D341Med (cell line): ENCODE measurements around the gene TOMM70.

Experiments
- DNase-seq: peaks from one replicate; pipeline ENCODE4 v3.0.0; 2012; ENCODE audit warnings: low spot score

The TOMM70 gene

DNA sequence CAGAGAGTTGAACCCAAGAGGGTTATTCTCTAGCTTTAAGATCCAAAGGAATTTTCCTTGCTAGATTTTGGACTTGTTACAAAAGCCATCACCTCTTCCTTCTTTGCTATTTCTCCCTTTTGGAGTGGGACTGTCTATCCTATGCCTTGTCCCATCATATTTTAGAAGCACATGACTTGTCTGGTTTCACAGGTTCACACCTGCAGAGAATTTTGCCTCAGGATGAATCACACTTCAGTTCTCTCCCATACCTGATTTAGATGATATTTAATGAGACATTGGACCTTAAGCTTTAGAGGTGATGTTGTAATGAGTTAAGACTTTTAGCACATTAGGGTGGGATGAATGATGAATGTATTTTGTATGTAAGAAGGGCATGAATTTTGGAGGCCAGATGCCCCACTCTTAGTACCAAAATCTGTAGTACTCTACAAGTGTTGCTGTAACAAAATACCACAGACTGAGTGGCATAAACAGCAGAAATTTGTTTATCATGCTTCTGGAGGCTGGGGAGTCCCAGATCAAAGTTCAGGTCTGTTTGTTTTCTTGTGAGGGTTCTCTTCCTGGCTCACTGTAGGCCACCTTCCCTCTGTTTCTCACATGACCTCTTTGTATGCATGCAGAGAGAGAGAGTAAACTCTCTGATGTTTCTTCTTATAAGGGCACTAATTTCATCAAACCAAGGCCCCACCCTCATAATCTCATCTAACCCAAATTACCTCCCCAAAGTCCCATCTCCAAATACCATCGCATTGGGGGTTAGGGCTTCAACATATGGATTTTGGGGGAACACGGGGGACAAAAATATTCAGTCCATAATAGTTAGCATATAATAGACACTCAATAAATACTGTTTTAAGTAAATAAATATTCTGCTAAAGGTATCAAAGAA is 10.4 kb upstream of the TOMM70 start:
- no peak for DNase-seq

- no peak for DNase-seq
These were observed 7.2 kb upstream of the TOMM70 start for GRCh38 chr3:100407977-100408532.

DNA sequence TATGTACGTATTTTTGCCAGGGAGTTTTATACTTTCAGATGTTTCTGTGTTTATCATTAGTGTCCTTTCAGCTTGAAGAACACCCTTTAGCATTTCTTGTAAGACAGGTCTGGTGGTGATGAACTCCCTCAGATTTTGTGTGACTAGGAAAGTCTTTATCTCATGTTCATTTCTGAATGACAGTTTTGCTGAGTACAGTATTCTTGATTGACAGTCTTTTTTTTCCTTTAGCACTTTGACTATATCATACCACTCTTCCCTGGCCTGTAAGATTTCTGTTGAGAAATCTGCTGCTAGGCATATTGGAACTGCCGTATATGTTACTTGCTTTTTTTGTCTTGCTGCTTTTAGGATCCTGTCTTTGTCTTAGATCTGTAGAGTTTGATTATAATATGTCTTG is 6.3 kb upstream of the TOMM70 start:
- no peak for DNase-seq

- no peak for DNase-seq
These were observed 3.3 kb upstream of the TOMM70 start for GRCh38 chr3:100404250-100404548.

GRCh38 chr3:100403362-100404249 is 2.7 kb upstream of the TOMM70 start:
- no peak for DNase-seq

DNA sequence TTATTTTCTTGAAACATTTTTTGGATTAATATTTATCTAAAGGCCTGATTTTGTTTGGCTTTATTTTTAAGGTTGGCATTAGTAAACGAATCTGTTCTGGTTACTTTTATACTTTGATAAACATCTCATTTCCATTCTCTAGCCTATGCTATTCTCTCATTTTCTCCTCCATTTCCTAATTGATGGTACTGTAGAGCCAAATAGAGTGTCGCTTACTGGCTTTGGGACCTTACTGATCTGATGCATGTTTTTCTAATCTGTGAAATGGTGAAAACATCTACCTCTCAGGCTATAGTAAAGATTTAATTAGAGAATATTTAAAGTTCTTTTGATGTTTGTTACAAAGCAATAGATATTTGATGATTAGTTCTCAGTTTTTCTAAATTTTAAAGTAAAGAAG is 2.0 kb upstream of the TOMM70 start:
- DNase-seq: no peak

- DNase-seq: peak; percentile 57
These were observed 1.4 kb upstream of the TOMM70 start for GRCh38 chr3:100402256-100402655.

- peak; percentile 41 for DNase-seq
These were observed 769 bp upstream of the TOMM70 start for GRCh38 chr3:100401674-100402041.

- DNase-seq: peak; percentile 35
These were observed 490 bp downstream of the TOMM70 start for GRCh38 chr3:100400419-100400779.

- peak; percentile 34 for DNase-seq
These were observed 1.4 kb downstream of the TOMM70 start for GRCh38 chr3:100399341-100400071.

- DNase-seq: no peak
These were observed 3.9 kb downstream of the TOMM70 start for GRCh38 chr3:100396967-100397366.

- no peak for DNase-seq
These were observed 5.0 kb downstream of the TOMM70 start for GRCh38 chr3:100395679-100396431.

GRCh38 chr3:100389025-100389424 is 11.9 kb downstream of the TOMM70 start:
- no peak for DNase-seq

- DNase-seq: no peak
These were observed 14.3 kb downstream of the TOMM70 start for GRCh38 chr3:100386437-100387074.

- DNase-seq: no peak
These were observed 16.0 kb downstream of the TOMM70 start for GRCh38 chr3:100384733-100385525.

GRCh38 chr3:100376301-100376700 is 24.6 kb downstream of the TOMM70 start:
- DNase-seq: no peak

DNA sequence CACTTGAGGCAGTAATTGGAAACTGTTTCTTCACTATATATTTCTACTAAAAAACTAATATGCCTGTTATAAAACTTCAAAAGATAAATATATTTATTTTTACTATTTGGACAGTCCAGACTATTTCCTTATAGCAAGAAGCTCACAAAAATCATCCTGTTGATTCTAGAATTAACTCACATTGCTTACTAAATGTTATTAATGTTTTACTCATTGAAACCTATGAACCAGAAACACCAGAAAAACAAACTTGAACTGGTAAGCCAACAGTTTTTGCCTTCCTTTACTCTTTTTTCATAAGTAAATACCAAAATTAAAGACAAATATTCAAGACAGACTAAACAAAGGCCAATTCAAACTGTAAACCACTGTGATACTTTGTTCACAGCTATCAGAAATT is 26.4 kb downstream of the TOMM70 start:
- DNase-seq: no peak

DNA sequence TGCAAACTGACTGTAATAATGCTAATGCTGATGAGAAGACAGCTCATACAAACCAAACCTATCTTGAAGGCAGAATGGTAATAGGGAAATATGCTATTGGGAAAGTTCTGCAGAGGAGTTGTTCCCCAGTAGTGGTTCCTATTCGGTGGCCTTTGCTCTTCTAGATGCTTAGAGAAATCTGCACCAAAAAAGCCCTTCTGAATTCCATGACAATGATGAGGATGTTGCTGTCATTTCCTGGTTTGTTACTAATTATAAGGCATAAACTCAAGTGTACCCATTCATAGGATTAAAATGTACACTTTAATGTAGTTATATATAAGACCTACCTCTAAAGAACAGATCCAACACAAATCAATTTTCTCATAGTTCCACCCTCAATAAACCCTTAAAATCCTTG is 30.1 kb downstream of the TOMM70 start:
- no peak for DNase-seq

- no peak for DNase-seq
These were observed 32.4 kb downstream of the TOMM70 start for GRCh38 chr3:100368441-100368840.

GRCh38 chr3:100366424-100366823 is 34.5 kb downstream of the TOMM70 start:
- no peak for DNase-seq
